HepG2 (cell line): Measurements from ENCODE around the gene STBD1. TPM values are rescaled to one million over a fixed set of nuclear protein-coding genes. Genes with fewer than 3 reads are reported as not detected.

Experiments used
- ATF3 ChIP-seq: sonication (generic); formaldehyde crosslinking; IDR thresholded peaks from 2 replicates; pipeline ENCODE4 v1.4.0; 2020; ENCODE audit warnings: missing genetic modification reagents
- CEBPZ ChIP-seq: IDR thresholded peaks from 2 replicates; pipeline ENCODE4 v1.6.1; 2012; ENCODE audit warnings: low read length, improper control_type of control experiment
- FOXM1 ChIP-seq: sonication (generic); formaldehyde crosslinking; IDR thresholded peaks from 2 replicates; pipeline ENCODE4 v1.5.0; 2020; ENCODE audit warnings: missing genetic modification reagents
- GPN1 ChIP-seq: sonication (generic); formaldehyde crosslinking; IDR thresholded peaks from 2 replicates; pipeline ENCODE4 v1.5.1; 2020; ENCODE audit warnings: missing genetic modification reagents, borderline replicate concordance
- ISL2 ChIP-seq: sonication (generic); formaldehyde crosslinking; IDR thresholded peaks from 2 replicates; pipeline ENCODE4 v1.5.0; 2020; ENCODE audit warnings: missing genetic modification reagents
- JUN ChIP-seq: sonication (generic); formaldehyde crosslinking; IDR thresholded peaks from 2 replicates; pipeline ENCODE4 v1.4.0; 2020; ENCODE audit warnings: mild to moderate bottlenecking, missing genetic modification reagents
- KDM2A ChIP-seq: sonication (generic); formaldehyde crosslinking; IDR thresholded peaks from 2 replicates; pipeline ENCODE4 v1.4.0; 2020; ENCODE audit warnings: low read depth, missing genetic modification reagents, borderline replicate concordance
- MIER2 ChIP-seq: IDR thresholded peaks from 2 replicates; pipeline ENCODE4 v1.6.1; 2016; ENCODE audit warnings: missing biosample characterization, missing genetic modification reagents
- RFX3 ChIP-seq: IDR thresholded peaks from 2 replicates; pipeline ENCODE4 v1.6.1; 2016; ENCODE audit warnings: missing biosample characterization, missing genetic modification reagents
- YY1 ChIP-seq: IDR thresholded peaks from 2 replicates; pipeline ENCODE4 v1.6.1; 2011; ENCODE audit warnings: low read length, low read depth, moderate library complexity, mild to moderate bottlenecking; ENCODE audit not compliant: insufficient read depth, insufficient replicate concordance
- ZNF124 ChIP-seq: sonication (generic); formaldehyde crosslinking; IDR thresholded peaks from 2 replicates; pipeline ENCODE4 v1.4.0; 2020; ENCODE audit warnings: missing genetic modification reagents
- ZNF234 ChIP-seq: sonication (generic); formaldehyde crosslinking; conservative IDR thresholded peaks from 2 replicates; pipeline ENCODE4 v1.5.1; 2020; ENCODE audit warnings: mild to moderate bottlenecking, missing genetic modification reagents
- ZNF264 ChIP-seq: sonication (generic); formaldehyde crosslinking; IDR thresholded peaks from 2 replicates; pipeline ENCODE4 v1.4.0; 2020; ENCODE audit warnings: missing genetic modification reagents
- ZNF382 ChIP-seq: sonication (generic); formaldehyde crosslinking; IDR thresholded peaks from 2 replicates; pipeline ENCODE4 v1.5.0; 2020; ENCODE audit warnings: missing genetic modification reagents, mild to moderate bottlenecking, borderline replicate concordance
- polyA plus RNA-seq, 8 experiments: library from polyadenylated mRNA; depleted of rRNA in 3 of 8; stranded (reverse) in 7 of 8; unstranded in 1 of 8; fragments of >200 nt; fragmentation: Illumina TruSeq in 4 of 8; extraction: Trizol in 4 of 8; gene quantifications; 2 replicates each; pipeline versions ENCODE4 v1.2.1 to v1.2.3, GENCODE V29; 2011 to 2016; ENCODE audit warnings: low read depth in 4 of 8, missing spikeins in 1 of 8, mixed read lengths in 1 of 8; ENCODE audit not compliant: insufficient read depth in 1 of 8
- total RNA-seq, 5 experiments: library from RNA; depleted of rRNA; stranded (reverse); fragments of >200 nt; fragmentation: Illumina TruSeq; extraction: Trizol; gene quantifications; 2 replicates each; pipeline ENCODE4 v1.2.3, GENCODE V29; 2016; ENCODE audit warnings: low read depth in 1 of 5
- TF ChIP-seq, protein P1 (sequence below): sonication (generic); formaldehyde crosslinking; IDR thresholded peaks from 2 replicates; pipeline ENCODE4 v1.8.0; 2022; ENCODE audit warnings: low read depth, missing genetic modification reagents
- TF ChIP-seq, protein P2 (sequence below): sonication (generic); formaldehyde crosslinking; IDR thresholded peaks from 2 replicates; pipeline ENCODE4 v1.4.0; 2020; ENCODE audit warnings: missing genetic modification reagents, borderline replicate concordance
- TF ChIP-seq, protein P3 (sequence below): sonication (generic); formaldehyde crosslinking; IDR thresholded peaks from 2 replicates; pipeline ENCODE4 v1.5.0; 2020; ENCODE audit warnings: mild to moderate bottlenecking, missing genetic modification reagents

STBD1 gene
- total and polyA plus RNA-seq, 2 of the 13 experiments (the other 11 are each of a cell fraction or from before 2014, with no cell fraction given): 2.8 to 4.3 TPM

DNA sequence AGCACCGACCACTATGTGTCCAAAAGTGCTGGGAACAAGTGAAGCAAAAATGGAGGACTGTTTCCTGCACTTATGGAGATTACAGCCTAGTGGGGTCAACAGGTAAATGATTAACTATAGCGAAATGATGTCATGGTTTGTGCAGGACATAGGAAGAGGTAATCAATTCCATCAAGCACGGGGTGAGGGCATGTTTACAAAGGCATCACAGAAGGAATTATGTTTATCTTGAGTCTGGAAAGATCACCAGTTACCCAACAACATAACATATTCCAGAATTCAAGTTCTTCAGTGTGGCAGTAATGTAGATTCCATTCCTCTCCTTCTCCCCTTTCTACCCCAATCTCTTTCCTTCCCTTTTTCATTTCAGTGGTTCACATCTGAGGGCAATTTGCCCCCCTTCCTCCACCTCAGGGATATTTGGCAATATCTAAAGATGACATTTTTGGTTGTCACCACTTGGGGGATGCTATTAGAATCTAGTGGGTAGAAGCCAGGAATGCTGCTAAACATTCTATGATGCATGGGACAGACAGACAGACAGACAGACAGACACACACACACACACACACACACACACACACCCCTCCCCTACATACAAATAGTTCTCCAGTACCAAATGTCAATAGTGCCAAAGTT lies 30.9 kb upstream of the STBD1 start (continued):
- TF ChIP-seq, protein P1, sequence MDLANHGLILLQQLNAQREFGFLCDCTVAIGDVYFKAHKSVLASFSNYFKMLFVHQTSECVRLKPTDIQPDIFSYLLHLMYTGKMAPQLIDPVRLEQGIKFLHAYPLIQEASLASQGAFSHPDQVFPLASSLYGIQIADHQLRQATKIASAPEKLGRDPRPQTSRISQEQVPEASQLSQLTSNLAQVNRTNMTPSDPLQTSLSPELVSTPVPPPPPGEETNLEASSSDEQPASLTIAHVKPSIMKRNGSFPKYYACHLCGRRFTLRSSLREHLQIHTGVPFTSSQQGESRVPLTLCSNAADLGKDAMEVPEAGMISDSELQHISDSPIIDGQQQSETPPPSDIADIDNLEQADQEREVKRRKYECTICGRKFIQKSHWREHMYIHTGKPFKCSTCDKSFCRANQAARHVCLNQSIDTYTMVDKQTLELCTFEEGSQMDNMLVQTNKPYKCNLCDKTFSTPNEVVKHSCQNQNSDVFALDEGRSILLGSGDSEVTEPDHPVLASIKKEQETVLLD (CRISPR knock-in tag): no peak
- TF ChIP-seq ZNF234 (CRISPR knock-in tag): no peak
- TF ChIP-seq ATF3 (CRISPR knock-in tag): 0 out of 2 replicates have a peak, but pooled peaks have one; percentile 26
- no peak for TF ChIP-seq ZNF124 (CRISPR knock-in tag)
- TF ChIP-seq, protein P2, sequence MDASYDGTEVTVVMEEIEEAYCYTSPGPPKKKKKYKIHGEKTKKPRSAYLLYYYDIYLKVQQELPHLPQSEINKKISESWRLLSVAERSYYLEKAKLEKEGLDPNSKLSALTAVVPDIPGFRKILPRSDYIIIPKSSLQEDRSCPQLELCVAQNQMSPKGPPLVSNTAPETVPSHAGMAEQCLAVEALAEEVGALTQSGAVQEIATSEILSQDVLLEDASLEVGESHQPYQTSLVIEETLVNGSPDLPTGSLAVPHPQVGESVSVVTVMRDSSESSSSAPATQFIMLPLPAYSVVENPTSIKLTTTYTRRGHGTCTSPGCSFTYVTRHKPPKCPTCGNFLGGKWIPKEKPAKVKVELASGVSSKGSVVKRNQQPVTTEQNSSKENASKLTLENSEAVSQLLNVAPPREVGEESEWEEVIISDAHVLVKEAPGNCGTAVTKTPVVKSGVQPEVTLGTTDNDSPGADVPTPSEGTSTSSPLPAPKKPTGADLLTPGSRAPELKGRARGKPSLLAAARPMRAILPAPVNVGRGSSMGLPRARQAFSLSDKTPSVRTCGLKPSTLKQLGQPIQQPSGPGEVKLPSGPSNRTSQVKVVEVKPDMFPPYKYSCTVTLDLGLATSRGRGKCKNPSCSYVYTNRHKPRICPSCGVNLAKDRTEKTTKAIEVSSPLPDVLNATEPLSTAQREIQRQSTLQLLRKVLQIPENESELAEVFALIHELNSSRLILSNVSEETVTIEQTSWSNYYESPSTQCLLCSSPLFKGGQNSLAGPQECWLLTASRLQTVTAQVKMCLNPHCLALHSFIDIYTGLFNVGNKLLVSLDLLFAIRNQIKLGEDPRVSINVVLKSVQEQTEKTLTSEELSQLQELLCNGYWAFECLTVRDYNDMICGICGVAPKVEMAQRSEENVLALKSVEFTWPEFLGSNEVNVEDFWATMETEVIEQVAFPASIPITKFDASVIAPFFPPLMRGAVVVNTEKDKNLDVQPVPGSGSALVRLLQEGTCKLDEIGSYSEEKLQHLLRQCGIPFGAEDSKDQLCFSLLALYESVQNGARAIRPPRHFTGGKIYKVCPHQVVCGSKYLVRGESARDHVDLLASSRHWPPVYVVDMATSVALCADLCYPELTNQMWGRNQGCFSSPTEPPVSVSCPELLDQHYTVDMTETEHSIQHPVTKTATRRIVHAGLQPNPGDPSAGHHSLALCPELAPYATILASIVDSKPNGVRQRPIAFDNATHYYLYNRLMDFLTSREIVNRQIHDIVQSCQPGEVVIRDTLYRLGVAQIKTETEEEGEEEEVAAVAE (CRISPR knock-in tag): 0 out of 2 replicates have a peak, but pooled peaks have one; percentile 42
- TF ChIP-seq JUN: no peak
- no peak for TF ChIP-seq RFX3
- TF ChIP-seq MIER2 (CRISPR knock-in tag): no peak
- TF ChIP-seq KDM2A (CRISPR knock-in tag): no peak
- no peak for TF ChIP-seq GPN1 (CRISPR knock-in tag)
- TF ChIP-seq ZNF264: no peak
- TF ChIP-seq ZNF382: no peak
- TF ChIP-seq YY1: peak; percentile 20
- TF ChIP-seq CEBPZ: no peak
- 0 out of 2 replicates have a peak, but pooled peaks have one; percentile 27 for TF ChIP-seq ISL2 (CRISPR knock-in tag)
- TF ChIP-seq, protein P3, sequence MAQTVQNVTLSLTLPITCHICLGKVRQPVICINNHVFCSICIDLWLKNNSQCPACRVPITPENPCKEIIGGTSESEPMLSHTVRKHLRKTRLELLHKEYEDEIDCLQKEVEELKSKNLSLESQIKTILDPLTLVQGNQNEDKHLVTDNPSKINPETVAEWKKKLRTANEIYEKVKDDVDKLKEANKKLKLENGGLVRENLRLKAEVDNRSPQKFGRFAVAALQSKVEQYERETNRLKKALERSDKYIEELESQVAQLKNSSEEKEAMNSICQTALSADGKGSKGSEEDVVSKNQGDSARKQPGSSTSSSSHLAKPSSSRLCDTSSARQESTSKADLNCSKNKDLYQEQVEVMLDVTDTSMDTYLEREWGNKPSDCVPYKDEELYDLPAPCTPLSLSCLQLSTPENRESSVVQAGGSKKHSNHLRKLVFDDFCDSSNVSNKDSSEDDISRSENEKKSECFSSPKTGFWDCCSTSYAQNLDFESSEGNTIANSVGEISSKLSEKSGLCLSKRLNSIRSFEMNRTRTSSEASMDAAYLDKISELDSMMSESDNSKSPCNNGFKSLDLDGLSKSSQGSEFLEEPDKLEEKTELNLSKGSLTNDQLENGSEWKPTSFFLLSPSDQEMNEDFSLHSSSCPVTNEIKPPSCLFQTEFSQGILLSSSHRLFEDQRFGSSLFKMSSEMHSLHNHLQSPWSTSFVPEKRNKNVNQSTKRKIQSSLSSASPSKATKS: no peak
- TF ChIP-seq FOXM1 (CRISPR knock-in tag): no peak
